ENCODE results near the gene CDH22. TPM values are rescaled to one million over a fixed set of nuclear protein-coding genes. Genes with fewer than 3 reads are reported as not detected.

The CDH22 gene
- total and polyA plus RNA-seq, 2 experiments from 2014 or later, result not detected

DNA sequence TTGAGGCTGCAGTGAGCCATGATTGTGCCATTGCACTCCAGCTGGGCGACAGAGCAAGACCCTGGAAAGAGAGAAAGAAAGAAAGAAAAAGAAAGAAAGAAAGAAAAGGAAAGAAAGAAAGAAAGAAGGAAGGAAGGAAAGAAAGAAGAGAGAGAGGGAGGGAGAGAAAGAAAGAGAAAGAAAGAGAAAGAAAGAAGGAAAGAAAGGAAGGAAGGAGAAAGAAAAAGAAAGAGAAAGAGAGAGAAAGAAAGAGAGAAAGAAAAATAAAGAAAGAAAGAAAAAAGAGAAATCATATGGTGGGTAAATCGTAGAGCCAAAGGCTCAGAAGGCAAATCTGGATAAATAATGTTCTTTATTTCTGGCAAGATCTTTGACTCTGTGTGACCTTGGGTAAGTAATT, 136.8 kb downstream of the CDH22 start:
- no peaks in the 10 kb centered on the region for H3K36me3 ChIP-seq
- H3K27me3 ChIP-seq, result peaks cover 46% of the 10 kb centered on the region
- H3K4me3 ChIP-seq, result no peak overlapping the region
- TF ChIP-seq, protein P1, sequence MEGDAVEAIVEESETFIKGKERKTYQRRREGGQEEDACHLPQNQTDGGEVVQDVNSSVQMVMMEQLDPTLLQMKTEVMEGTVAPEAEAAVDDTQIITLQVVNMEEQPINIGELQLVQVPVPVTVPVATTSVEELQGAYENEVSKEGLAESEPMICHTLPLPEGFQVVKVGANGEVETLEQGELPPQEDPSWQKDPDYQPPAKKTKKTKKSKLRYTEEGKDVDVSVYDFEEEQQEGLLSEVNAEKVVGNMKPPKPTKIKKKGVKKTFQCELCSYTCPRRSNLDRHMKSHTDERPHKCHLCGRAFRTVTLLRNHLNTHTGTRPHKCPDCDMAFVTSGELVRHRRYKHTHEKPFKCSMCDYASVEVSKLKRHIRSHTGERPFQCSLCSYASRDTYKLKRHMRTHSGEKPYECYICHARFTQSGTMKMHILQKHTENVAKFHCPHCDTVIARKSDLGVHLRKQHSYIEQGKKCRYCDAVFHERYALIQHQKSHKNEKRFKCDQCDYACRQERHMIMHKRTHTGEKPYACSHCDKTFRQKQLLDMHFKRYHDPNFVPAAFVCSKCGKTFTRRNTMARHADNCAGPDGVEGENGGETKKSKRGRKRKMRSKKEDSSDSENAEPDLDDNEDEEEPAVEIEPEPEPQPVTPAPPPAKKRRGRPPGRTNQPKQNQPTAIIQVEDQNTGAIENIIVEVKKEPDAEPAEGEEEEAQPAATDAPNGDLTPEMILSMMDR (IDR thresholded peaks at IDR 0.05; ENCODE audit: low read depth, low read length), result no peak
- no peak overlapping the region for H3K27ac ChIP-seq
- DNase-seq (ENCODE audit: low read depth in 1 of 2, low spot score in 1 of 2), result no peak
- H3K9me3 ChIP-seq (ENCODE audit: low read depth), result no peaks in the 10 kb centered on the region
- no peaks in the 10 kb centered on the region for H3K4me1 ChIP-seq (ENCODE audit: low read depth)

DNA sequence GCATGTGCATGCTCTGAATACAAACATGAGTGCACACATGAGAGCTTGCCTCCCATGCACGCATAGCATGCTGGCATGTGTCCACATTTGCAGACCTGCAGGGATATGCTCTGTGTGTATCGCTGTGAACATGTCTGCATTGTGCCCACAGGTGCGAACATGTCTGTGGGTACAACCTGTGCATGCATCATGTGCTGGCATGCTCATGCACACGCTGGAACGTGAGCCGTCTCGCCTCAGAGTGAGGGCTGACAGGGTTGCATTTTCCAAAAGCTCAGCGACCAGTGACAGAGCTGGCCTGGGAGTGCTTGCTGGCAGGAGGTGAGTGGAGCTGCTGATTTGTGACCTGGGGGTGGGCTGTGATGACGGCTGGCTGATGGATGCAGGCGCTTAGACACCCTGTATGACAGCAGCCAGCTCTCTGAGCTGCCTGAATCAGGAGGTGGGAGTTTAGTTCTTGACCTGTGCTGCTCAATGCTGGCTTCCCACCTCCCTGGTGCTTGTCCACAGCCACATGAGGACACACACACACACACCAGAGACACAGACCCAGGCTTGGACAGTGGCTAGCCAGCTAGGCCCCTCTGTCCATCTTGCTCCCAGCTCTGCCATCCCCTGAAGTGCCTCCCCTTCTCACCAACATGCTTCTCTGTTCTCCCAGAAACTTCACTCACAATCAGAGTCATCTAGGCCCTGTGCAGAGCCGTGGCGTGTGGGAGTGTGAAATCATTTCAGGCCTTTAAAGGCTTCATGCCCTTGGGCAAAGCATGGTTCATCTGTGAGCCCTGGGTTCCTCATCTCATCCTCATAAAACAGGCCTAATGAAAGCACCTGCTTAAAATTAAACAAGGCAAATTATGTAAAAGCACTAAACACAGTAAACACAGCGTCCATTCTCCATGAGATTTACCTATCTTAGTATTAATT, 138.8 kb downstream of the CDH22 start:
- Histone ChIP-seq H3K9me3 (ENCODE audit: low read depth) (no peaks in the 10 kb centered on the region), H3K27me3 (peaks cover 27% of the 10 kb centered on the region), H3K4me1 (ENCODE audit: low read depth) (no peaks in the 10 kb centered on the region), H3K36me3 (no peaks in the 10 kb centered on the region), H3K27ac (no peak overlapping the region), H3K4me3 (no peak overlapping the region)
- peak in 1 of 2 donors; percentile 36 for DNase-seq (ENCODE audit: low read depth in 1 of 2, low spot score in 1 of 2)
- TF ChIP-seq, protein P1 (IDR thresholded peaks at IDR 0.05; ENCODE audit: low read depth, low read length), result no peak

DNA sequence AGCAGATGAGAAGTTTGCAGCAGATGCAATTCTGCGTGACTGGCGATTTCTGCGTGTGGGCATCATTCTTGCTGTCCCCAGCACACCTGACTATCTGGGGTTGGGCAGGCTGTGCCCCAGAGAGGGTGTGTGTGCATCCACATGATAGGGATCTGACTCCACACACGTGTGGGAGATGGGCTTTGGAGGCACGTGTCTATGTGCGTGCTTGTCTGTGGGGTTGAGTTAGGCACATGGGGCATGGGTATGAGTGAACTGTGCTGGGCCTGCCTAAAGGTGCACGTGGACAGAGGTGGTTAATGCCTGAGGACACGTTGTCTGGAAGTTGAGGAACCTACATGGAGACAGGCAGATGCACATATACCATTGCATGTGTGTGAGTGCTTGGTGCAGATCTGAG, 139.9 kb downstream of the CDH22 start:
- TF ChIP-seq, protein P1 (IDR thresholded peaks at IDR 0.05; ENCODE audit: low read depth, low read length), result no peak
- DNase-seq (ENCODE audit: low read depth in 1 of 2, low spot score in 1 of 2), result no peak
- no peaks in the 10 kb centered on the region for H3K4me1 ChIP-seq (ENCODE audit: low read depth)
- peaks cover 16% of the 10 kb centered on the region for H3K27me3 ChIP-seq
- no peak overlapping the region for H3K4me3 ChIP-seq
- H3K36me3 ChIP-seq, result no peaks in the 10 kb centered on the region
- H3K9me3 ChIP-seq (ENCODE audit: low read depth), result no peaks in the 10 kb centered on the region
- H3K27ac ChIP-seq, result no peak overlapping the region

DNA sequence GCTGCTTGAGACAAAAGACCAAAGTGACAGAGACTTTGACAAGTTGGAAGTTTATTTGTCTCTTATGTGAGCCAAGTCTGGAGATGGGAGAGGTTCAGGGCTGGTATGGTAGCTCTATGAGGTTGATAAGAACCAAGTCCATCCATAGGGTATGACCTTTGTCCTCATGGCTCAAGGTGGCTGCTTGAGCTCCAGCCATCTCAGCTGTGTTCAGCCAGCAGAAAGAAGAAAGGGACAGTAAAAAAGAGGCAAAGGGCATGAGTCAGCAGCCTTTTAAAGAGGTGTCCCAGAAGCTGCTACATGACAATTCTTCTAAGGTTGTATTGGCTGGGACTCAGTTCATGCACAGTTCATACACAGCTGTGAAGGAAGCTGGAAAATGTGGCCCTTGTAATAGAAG, 141.2 kb downstream of the CDH22 start:
- TF ChIP-seq, protein P1 (IDR thresholded peaks at IDR 0.05; ENCODE audit: low read depth, low read length), result no peak
- H3K36me3 ChIP-seq, result no peaks in the 10 kb centered on the region
- H3K9me3 ChIP-seq (ENCODE audit: low read depth), result no peaks in the 10 kb centered on the region
- DNase-seq (ENCODE audit: low read depth in 1 of 2, low spot score in 1 of 2), result no peak
- H3K27ac ChIP-seq, result no peak overlapping the region
- H3K27me3 ChIP-seq, result peaks cover 3% of the 10 kb centered on the region
- no peak overlapping the region for H3K4me3 ChIP-seq
- H3K4me1 ChIP-seq (ENCODE audit: low read depth), result no peaks in the 10 kb centered on the region

DNA sequence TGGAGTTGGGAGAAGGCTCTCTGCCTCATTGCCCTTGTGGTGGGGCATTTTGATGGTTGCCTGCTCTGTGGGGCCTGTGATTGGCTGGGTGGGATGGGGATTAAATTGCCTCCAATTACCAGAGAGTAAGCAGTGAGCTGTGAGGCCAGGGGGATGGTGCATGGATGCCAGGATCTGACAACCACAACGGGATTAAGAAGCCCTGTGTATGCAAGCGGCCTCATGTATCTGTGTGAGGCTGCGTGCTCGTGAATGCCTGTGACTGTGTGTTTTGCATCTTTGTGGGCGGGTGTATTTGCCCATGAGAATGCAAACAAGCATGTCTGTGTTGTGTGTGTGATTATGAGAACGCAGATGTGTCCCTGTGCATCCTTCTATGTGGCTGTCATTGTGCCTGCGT, 144.0 kb downstream of the CDH22 start:
- DNase-seq (ENCODE audit: low read depth in 1 of 2, low spot score in 1 of 2), result no peak
- Histone ChIP-seq H3K36me3 (no peaks in the 10 kb centered on the region), H3K9me3 (ENCODE audit: low read depth) (no peaks in the 10 kb centered on the region), H3K4me3 (no peak overlapping the region), H3K27me3 (no peaks in the 10 kb centered on the region), H3K4me1 (ENCODE audit: low read depth) (no peaks in the 10 kb centered on the region), H3K27ac (no peak overlapping the region)
- TF ChIP-seq, protein P1 (IDR thresholded peaks at IDR 0.05; ENCODE audit: low read depth, low read length), result no peak
